Breast epithelium (tissue), 3 donors: Measurements from ENCODE around the gene ALK.

Experiments used
- CTCF ChIP-seq, 3 donors: fragments of 450-650 bp; IDR thresholded peaks; one replicate each; pipeline ENCODE4 v1.5.1; 2016 to 2017; ENCODE audit warnings: antibody characterized with exemption in 3 of 3, mild to moderate bottlenecking in 3 of 3, moderate library complexity in 3 of 3
- POLR2A ChIP-seq: fragments of 450-650 bp; IDR thresholded peaks from one replicate; pipeline ENCODE4 v1.6.1; 2016; ENCODE audit warnings: antibody characterized with exemption, mild to moderate bottlenecking, moderate library complexity

GRCh38 chr2:29531626-29532025 lies 389.8 kb downstream of the ALK start:
- no peak for TF ChIP-seq POLR2A
- TF ChIP-seq CTCF (IDR thresholded peaks at IDR 0.05), result no peak
